Neuronal stem cell (in vitro differentiated cells): ENCODE results near the gene MTM1.

Source experiments
- DNase-seq: peaks from one replicate; pipeline ENCODE4 v3.0.0-alpha.2; 2013; ENCODE audit warnings: low spot score
- H2AFZ ChIP-seq: one replicate; pipeline ENCODE4 v1.6.1; 2013; ENCODE audit warnings: mild to moderate bottlenecking, low read length, inconsistent platforms
- H2AK5ac ChIP-seq: 2 replicates; pipeline ENCODE4 v1.6.1; 2013; ENCODE audit warnings: low read depth, mild to moderate bottlenecking, inconsistent platforms, low read length, moderate library complexity, mixed read lengths
- H2BK120ac ChIP-seq: 2 replicates; pipeline ENCODE4 v1.6.1; 2013; ENCODE audit warnings: low read depth, mild to moderate bottlenecking, inconsistent platforms, low read length, moderate library complexity, mixed read lengths
- H2BK12ac ChIP-seq: one replicate; pipeline ENCODE4 v1.6.1; 2013; ENCODE audit warnings: low read length, inconsistent platforms
- H2BK15ac ChIP-seq: 2 replicates; pipeline ENCODE4 v1.6.1; 2013; ENCODE audit warnings: mild to moderate bottlenecking, low read length, inconsistent platforms, mixed read lengths
- H2BK5ac ChIP-seq: one replicate; pipeline ENCODE4 v1.6.1; 2013; ENCODE audit warnings: inconsistent platforms, mild to moderate bottlenecking, low read length, moderate library complexity
- H3K14ac ChIP-seq: one replicate; pipeline ENCODE4 v1.6.1; 2013; ENCODE audit warnings: low read length, inconsistent platforms
- H3K18ac ChIP-seq: 2 replicates; pipeline ENCODE4 v1.6.1; 2013; ENCODE audit warnings: low read length, inconsistent platforms
- H3K23ac ChIP-seq: 2 replicates; pipeline ENCODE4 v1.6.1; 2013; ENCODE audit warnings: low read depth, mild to moderate bottlenecking, mixed read lengths, low read length, inconsistent platforms; ENCODE audit not compliant: poor library complexity
- H3K27ac ChIP-seq: replicated peaks from 3 replicates; pipeline ENCODE4 v1.5.1; 2013; ENCODE audit warnings: low read length, inconsistent platforms
- H3K27me3 ChIP-seq, 3 experiments: 2 replicates each; pipeline ENCODE4 v1.6.1; 2013; ENCODE audit warnings: low read length in 3 of 3, mild to moderate bottlenecking in 2 of 3, inconsistent platforms in 1 of 3, low read depth in 1 of 3, mixed read lengths in 1 of 3, moderate library complexity in 1 of 3; ENCODE audit not compliant: control insufficient read depth in 3 of 3, insufficient read depth in 3 of 3
- H3K36me3 ChIP-seq, 2 donors: replicated peaks in 1 of 2; 2 replicates each; pipeline ENCODE4 v1.6.1; 2013; ENCODE audit warnings: low read length in 2 of 2; ENCODE audit not compliant: control insufficient read depth in 2 of 2, insufficient read depth in 2 of 2
- H3K4ac ChIP-seq: 2 replicates; pipeline ENCODE4 v1.6.1; 2013; ENCODE audit warnings: inconsistent platforms, mild to moderate bottlenecking, low read length, moderate library complexity
- H3K4me1 ChIP-seq, 2 donors: 1 replicate in 1 of 2; 2 replicates in 1 of 2; pipeline ENCODE4 v1.6.1; 2013; ENCODE audit warnings: low read length in 2 of 2, low read depth in 1 of 2; ENCODE audit not compliant: control insufficient read depth in 2 of 2, insufficient read depth in 1 of 2
- H3K4me2 ChIP-seq: one replicate; pipeline ENCODE4 v1.6.1; 2013; ENCODE audit warnings: mild to moderate bottlenecking, low read length, inconsistent platforms; ENCODE audit not compliant: insufficient read depth, poor library complexity, severe bottlenecking
- H3K4me3 ChIP-seq, 2 donors: 2 replicates each; pipeline ENCODE4 v1.5.1; 2013; ENCODE audit warnings: low read length in 2 of 2, mild to moderate bottlenecking in 2 of 2, inconsistent platforms in 1 of 2, moderate library complexity in 1 of 2
- H3K79me1 ChIP-seq: one replicate; pipeline ENCODE4 v1.6.1; 2013; ENCODE audit warnings: low read depth, mild to moderate bottlenecking, inconsistent platforms, low read length, moderate library complexity
- H3K9ac ChIP-seq: one replicate; pipeline ENCODE4 v1.6.1; 2013; ENCODE audit warnings: mild to moderate bottlenecking, low read depth, low read length, inconsistent platforms; ENCODE audit not compliant: poor library complexity
- H3K9me3 ChIP-seq, 2 donors: replicated peaks in 1 of 2; 2 replicates each; pipeline versions ENCODE3 to v1.6.1; 2013; ENCODE audit warnings: low read length in 2 of 2, mild to moderate bottlenecking in 2 of 2, inconsistent platforms in 1 of 2, low read depth in 1 of 2, mixed read lengths in 1 of 2, moderate library complexity in 1 of 2; ENCODE audit not compliant: control insufficient read depth in 2 of 2, insufficient read depth in 1 of 2
- H4K8ac ChIP-seq: one replicate; pipeline ENCODE4 v1.6.1; 2013; ENCODE audit warnings: low read depth, mild to moderate bottlenecking, inconsistent platforms, low read length, moderate library complexity
- H4K91ac ChIP-seq: one replicate; pipeline ENCODE4 v1.6.1; 2013; ENCODE audit warnings: low read length, low read depth, mild to moderate bottlenecking, inconsistent platforms; ENCODE audit not compliant: poor library complexity
- WGBS, 2 donors: extraction: QIAGEN DNeasy Blood & Tissue Kit; methylation state at CpG; one replicate each; pipeline ENCODE4 v1.1.7; 2013; ENCODE audit warnings: missing lambda C conversion rate in 2 of 2, mixed read lengths in 1 of 2; ENCODE audit not compliant: insufficient read length in 2 of 2, insufficient replicate concordance in 1 of 2; ENCODE audit errors: extremely low coverage in 2 of 2; 5-methylcytosine and 5-hydroxymethylcytosine counted together

MTM1 gene

GRCh38 chrX:150570512-150570911, 2.1 kb downstream of the MTM1 start:
- Histone ChIP-seq H3K4me1 (peaks cover 9 to 15% of the 10 kb centered on the region in 2 donors), H3K4ac (no peak overlapping the region)

GRCh38 chrX:150572206-150572605, 3.8 kb downstream of the MTM1 start:
- Histone ChIP-seq H3K4me1 (peaks cover 2 to 8% of the 10 kb centered on the region in 2 donors), H3K4me3 (no peak overlapping the region), H3K18ac (no peak overlapping the region), H3K36me3 (no peaks in the 10 kb centered on the region), H3K27ac (no peak overlapping the region), H3K79me1 (no peaks in the 10 kb centered on the region), H4K8ac (no peak overlapping the region), H3K4ac (no peak overlapping the region), H2BK12ac (no peak overlapping the region), H2BK120ac (no peak overlapping the region), H2BK5ac (no peak overlapping the region), H2AFZ (no peak overlapping the region), H3K9ac (no peak overlapping the region), H3K4me2 (no peak overlapping the region), H2BK15ac (no peak overlapping the region), H3K27me3 (no peaks in the 10 kb centered on the region), H4K91ac (no peak overlapping the region), H3K14ac (no peak overlapping the region), H3K23ac (no peak overlapping the region), H2AK5ac (no peak overlapping the region), H3K9me3 (no peaks in the 10 kb centered on the region)
- DNase-seq = no peak
- no CpG with 5 or more reads among the region's 1 CpG for WGBS, 2 donors

More at GRCh38 chrX:150570512-150570911, 2.1 kb downstream of the MTM1 start:
- no peak for DNase-seq
- no peak overlapping the region for H3K18ac ChIP-seq
- no peak overlapping the region for H4K8ac ChIP-seq
- H3K9me3 ChIP-seq = no peaks in the 10 kb centered on the region
- no peak overlapping the region for H2AK5ac ChIP-seq
- H3K9ac ChIP-seq = no peak overlapping the region
- H3K27ac ChIP-seq = no peak overlapping the region
- no peak overlapping the region for H3K14ac ChIP-seq
- no peak overlapping the region for H3K4me2 ChIP-seq
- no peak overlapping the region for H2BK12ac ChIP-seq
- no peak overlapping the region for H2BK15ac ChIP-seq
- no peak overlapping the region for H4K91ac ChIP-seq
- no peak overlapping the region for H2AFZ ChIP-seq
- no peak overlapping the region for H3K23ac ChIP-seq
- H2BK5ac ChIP-seq = no peak overlapping the region
- no peak overlapping the region for H3K4me3 ChIP-seq
- no peaks in the 10 kb centered on the region for H3K27me3 ChIP-seq
- H3K79me1 ChIP-seq = no peaks in the 10 kb centered on the region
- H3K36me3 ChIP-seq = no peaks in the 10 kb centered on the region
- no peak overlapping the region for H2BK120ac ChIP-seq
- no CpG with 5 or more reads among the region's 3 CpGs for WGBS, 2 donors

- WGBS, 2 donors = no CpG with 5 or more reads among the region's 1 CpG
- Histone ChIP-seq H3K27me3 (no peaks in the 10 kb centered on the region), H2AK5ac (no peak overlapping the region), H3K36me3 (no peaks in the 10 kb centered on the region), H2BK120ac (no peak overlapping the region), H3K9ac (no peak overlapping the region), H3K14ac (no peak overlapping the region), H4K8ac (no peak overlapping the region), H2AFZ (no peak overlapping the region), H3K18ac (no peak overlapping the region), H3K4me3 (no peak overlapping the region), H3K4me1 (peaks cover 0 to 3% of the 10 kb centered on the region in 2 donors), H2BK12ac (no peak overlapping the region), H3K4ac (no peak overlapping the region), H3K9me3 (no peaks in the 10 kb centered on the region), H2BK15ac (no peak overlapping the region), H4K91ac (no peak overlapping the region), H2BK5ac (no peak overlapping the region), H3K23ac (no peak overlapping the region), H3K4me2 (no peak overlapping the region), H3K27ac (no peak overlapping the region), H3K79me1 (no peaks in the 10 kb centered on the region)
- no peak for DNase-seq
Observed at GRCh38 chrX:150573106-150573505, 4.7 kb downstream of the MTM1 start.

GRCh38 chrX:150573702-150574101, 5.3 kb downstream of the MTM1 start:
- Histone ChIP-seq H3K27me3 (no peaks in the 10 kb centered on the region), H4K91ac (no peak overlapping the region), H3K36me3 (no peaks in the 10 kb centered on the region), H3K23ac (no peak overlapping the region), H2BK15ac (no peak overlapping the region), H3K4me1 (peaks cover 0 to 3% of the 10 kb centered on the region in 2 donors), H2AK5ac (no peak overlapping the region), H3K27ac (no peak overlapping the region), H2BK12ac (no peak overlapping the region), H3K4ac (no peak overlapping the region), H4K8ac (no peak overlapping the region), H3K9me3 (no peaks in the 10 kb centered on the region), H3K9ac (no peak overlapping the region), H3K79me1 (no peaks in the 10 kb centered on the region), H3K4me3 (no peak overlapping the region), H3K4me2 (no peak overlapping the region), H2AFZ (no peak overlapping the region), H3K18ac (no peak overlapping the region), H3K14ac (no peak overlapping the region), H2BK120ac (no peak overlapping the region), H2BK5ac (no peak overlapping the region)
- no peak for DNase-seq
- WGBS, 2 donors = no CpG with 5 or more reads among the region's 4 CpGs
